Measurements from ENCODE around the gene KRT13.
A peak's percentile ranks its signal among the peaks of the same experiment; 100 is the strongest.

The KRT13 gene

GRCh38 chr17:41537614-41537954 is 32.2 kb upstream of the KRT13 start:
- no peak for DNase-seq

DNA sequence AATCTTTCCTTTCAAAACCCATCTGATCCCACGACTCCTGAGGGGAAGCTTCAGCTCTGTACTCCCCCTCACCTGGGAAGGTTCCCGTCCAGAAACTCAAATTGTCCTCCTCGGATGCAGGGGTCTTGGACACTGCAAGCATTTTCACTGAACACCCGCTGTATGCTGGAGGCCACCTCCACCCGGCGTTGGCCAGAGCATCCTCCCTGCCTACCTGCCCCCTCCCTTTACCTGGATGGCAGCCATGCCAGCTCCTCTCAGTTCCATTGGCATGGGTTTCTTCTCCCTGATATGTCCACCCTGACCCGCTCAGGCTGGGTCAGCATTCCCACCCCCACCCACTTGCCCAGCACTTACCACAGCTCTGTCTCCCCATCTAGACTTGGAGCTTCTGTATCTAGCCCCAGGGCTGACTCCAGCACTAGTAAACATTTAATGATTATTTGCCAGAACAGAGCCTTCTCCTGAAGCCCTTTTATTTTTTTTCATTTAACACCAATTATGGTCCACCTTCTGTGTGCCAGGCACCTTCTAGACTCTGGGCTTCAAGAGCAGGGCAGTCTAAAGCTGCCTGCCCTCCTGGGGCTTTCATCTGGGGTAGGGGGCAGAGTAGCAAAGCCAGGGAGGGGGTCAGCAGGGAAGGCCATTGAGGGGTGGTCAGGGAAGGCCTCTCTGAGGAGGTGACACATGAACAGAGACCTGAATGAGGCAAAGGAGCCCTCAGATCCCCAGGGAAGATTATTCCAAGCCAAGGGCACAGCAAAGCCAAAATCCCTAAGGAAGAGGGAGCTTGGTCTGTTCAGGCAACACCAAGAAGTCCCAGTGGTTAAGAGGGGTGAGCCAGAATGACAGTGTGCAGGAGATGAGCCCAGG is 31.6 kb upstream of the KRT13 start:
- no peak for DNase-seq

DNA sequence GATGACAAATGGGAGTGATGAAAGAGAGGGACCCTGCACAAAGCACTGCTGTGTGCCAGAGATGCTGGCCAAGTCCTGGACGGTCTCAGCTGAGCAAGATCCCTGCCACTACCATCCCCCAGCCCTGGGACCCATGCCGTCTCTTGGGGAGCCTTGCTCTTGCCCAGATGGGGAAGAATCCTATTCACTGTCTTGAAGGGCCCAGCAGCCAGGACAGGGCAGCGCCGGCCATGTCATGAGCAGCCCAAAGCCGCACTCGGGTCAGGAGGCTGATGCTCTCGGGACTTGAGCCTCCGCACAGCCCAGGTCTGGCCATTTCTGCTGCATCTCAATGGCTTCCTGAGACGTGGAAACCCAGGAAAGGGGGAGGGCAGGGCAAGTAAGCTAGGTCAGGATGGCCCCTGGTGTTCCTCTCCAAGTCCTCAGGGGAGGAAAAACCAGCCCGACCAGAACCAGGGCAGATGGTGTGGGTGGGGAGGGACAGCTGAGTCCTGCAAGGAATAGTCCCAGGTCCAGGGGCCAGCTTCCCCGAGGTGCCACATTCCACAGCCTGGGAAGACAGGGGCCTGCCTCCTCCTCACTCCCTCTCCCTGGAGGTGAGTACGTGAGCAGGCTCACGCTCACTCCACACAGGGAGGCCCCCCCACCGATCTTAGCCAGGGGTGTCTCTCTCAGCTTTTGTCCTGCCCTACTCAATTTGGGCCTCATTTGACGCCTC is 30.5 kb upstream of the KRT13 start:
- no peak for DNase-seq

DNA sequence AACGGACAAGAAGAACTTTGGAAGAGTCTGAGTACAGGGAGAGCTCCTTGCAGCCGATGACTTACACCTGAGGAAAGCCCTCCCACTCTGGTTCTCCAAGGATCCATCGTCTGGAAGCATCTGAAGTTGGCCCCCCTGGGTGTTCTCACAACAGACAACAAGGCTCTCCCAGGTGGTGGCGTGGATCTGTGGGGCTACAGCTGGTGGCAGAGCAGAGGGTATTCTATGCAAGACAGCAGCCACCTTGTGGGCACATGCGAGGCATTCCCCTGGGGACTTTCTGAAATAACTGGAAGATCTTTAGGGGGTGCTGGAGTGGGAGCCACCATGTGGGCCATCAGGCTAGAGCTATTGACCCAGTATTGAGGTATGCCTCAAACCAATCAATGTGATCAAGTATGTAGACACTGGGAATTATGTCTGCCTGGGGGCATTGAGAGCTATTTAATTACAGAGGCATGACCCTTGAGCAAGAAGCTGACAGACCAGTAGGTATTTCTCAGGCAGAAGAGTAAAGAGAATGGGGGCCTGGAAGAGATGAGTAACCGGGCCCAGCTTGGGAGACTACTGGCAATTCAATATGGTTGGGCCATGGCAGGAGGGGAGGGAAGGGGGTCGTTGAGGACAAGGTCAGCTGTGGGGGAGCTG is 29.6 kb upstream of the KRT13 start:
- DNase-seq = no peak

GRCh38 chr17:41533613-41534012 is 28.2 kb upstream of the KRT13 start:
- DNase-seq = no peak

GRCh38 chr17:41532947-41533570 is 27.6 kb upstream of the KRT13 start:
- DNase-seq = no peak

GRCh38 chr17:41531993-41532392 is 26.6 kb upstream of the KRT13 start:
- DNase-seq = no peak

DNA sequence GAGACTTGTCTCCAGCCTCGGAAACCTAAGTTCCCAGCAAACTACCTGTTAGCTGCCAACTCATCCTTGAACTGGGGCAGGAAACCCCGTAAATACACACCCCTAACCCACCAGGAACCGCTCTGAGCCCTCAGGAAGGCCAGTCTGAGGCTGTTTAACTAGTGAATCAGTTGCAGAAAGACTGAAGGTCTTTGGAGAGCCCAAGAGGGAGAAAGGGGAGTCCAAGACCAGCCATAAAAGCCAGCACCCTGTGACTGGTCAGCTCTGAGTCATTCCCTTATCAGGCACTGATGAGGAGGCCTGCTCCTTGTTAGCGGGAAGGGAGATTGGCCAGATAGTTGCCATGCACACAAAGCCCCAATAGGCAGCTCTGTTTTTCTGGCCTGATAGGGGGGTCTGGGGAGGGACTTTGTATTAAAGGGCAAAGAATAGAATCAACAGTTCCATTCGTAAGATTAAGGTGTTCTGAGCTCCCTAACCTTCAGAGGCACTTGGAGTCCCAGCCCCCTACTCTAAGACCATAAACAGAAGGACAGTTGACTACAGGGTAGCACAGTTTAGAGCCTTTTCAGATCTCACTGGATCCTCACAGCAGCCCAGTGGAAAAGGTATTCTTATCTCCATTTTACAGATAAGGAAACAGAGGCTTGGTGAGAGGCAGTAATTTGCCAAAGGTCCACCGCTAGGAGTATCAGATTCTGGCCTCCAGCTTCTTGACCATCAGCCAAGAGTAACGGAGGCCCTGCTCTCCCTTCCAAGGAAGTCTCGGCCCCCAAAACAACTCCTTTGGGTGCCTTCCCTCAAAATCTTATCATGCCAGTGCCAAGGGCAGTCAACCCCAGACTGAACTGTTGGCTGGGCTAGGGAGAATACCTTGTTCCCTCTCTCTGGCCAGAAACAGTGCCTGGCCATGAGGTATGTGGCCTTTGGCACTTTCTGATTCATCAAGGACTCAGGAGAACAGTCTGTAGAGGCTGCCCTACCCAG is 24.9 kb upstream of the KRT13 start:
- DNase-seq = no peak

DNA sequence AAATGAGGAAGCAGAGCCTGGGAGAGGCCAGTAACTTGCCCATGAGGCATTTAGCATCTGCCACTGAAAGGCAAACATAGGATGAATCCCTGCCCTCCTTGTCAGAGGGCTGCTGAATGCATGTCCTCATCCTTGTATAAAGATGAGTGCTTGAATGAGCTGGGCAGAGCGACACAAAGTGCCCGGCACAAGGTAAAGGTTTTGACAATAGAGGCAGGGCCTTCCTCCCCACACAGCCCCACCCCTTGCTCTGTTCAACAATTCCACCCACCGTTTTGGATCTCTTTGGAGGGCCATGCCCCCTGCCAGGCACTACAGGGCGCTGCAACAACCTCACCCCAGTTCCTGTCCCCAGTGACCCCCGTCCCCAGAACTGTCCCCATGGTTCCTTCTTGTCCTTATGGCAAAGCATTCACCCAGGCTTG is 24.1 kb upstream of the KRT13 start:
- no peak for DNase-seq

DNA sequence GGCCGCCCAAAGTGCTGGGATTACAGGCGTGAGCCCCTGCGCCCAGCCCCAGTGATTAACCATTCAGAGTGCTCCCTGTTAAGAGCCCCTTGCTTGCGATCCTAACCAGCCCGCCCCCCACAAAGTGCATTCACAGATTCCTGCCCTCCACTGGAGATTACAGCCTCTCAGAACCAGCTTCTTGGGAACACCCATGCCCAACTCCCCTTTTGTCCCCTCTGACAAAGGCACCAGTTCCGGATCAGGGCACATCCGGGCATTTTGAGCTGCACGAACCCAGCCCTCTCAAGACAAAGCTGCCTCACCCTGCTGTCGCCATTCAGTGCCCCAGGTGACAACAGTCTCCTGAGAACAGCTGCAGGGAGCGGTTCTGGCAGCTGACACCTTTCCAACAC is 23.5 kb upstream of the KRT13 start:
- no peak for DNase-seq

DNA sequence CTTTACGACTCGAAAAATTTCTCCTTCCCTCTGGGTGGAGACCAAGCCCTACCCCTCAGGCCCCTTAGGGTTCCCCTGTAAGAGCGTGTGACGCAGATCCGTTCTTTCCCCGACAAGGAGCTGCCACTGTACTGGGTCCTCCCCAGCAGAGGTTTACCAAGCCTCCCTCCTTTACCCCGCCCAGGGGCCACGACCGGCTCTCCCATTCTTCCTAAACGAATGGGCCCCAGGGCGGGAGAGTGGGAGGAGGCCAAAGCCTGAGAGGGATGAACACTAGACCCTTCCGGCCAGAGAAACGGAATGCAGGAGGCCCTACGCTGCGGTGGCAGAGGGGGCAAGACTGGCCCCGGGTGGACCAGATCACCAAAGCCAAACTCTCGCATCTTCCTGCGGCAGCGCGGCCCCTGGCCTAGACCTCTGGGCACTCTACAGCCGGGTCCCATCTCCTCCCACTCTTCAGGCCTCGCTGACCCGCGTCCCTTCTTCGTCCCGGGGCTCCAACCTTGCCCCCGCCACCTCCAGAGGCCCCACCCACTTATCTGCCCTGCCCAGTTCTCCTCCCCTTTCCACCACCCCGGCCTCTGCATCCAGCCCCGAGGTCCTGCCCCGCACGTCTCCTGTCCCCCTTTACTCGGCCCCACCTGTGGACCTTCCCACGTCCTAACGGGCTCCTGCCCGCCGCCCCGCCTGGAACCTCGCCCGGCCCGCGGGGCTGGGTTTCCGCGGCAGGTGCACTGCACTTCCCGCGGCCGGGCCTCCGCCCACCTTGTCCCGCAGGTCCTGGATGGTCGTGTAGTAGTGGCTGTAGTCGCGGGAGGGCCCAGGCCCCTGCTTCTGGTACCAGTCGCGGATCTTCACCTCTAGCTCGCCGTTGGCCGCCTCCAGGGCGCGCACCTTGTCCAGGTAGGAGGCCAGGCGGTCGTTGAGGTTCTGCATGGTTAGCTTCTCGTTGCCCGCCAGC is 21.9 kb upstream of the KRT13 start:
- peak in 1 of 2 experiments; percentile 26 for DNase-seq

- DNase-seq = no peak
Observed at GRCh38 chr17:41524261-41524660, 18.8 kb upstream of the KRT13 start.

DNA sequence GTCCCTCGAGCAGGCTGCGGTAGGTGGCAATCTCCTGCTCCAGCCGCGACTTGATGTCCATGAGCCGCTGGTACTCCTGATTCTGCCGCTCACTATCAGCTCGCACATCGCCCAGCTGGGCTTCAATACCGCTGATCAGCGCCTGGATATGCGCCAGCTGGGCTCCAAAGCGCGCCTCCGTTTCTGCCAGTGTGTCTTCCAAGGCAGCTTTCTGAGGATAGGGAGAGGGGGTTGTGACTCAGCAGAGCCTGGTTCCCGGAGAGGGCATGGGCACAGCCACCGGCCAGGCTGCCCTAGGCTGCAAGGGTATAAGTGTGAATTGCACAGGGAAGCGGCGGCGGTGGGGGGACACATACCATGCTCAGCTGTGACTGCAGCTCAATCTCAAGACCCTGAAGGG is 18.4 kb upstream of the KRT13 start:
- DNase-seq = no peak

- no peak for DNase-seq
Observed at GRCh38 chr17:41523225-41523593, 17.8 kb upstream of the KRT13 start.

DNA sequence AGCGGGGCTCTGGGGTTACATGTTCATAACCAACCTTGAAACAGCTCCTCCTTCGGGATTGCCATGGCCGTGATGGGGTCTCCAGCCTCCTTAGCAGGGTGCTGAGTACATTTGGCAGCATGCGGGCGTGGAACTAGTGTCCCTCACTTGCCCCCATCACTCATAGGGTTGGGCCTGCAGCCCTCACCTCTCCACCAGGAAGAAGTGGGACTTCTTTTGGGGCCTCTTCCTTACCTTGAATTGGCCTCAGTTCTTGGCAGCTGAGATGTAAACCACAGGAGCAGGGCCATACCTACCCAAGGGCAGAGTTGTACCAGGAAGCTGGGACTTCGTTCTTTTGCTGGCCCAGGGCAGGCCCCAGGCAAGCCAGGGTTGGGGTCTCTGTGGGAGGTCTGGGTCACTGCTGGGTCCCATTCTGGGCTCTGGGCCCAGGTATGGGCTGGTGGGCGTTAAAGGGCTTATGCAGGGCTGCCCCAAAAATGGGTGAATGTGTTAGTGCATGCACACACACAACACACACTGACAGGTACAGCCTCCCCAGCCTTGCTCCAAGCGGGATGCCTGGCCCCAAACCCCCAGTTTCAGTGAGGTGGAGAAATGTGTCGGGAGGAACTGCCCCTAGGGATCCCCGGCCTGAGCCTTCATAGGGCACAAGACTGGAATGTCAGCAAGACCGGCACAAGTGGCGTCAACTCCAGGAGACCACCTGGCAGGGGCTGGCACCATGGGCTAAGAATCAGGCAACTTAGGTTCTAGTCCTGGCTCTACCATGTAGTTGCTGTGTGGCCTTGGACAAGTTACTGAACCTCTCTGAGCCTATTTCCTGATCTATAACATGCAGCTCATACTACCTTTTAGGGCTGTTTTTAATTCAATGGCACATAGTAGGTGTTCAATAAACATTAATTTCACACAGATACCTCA is 17.2 kb upstream of the KRT13 start:
- no peak for DNase-seq

- DNase-seq = no peak
Observed at GRCh38 chr17:41521574-41522261, 16.3 kb upstream of the KRT13 start.

- no peak for DNase-seq
Observed at GRCh38 chr17:41520821-41521521, 15.6 kb upstream of the KRT13 start.

- DNase-seq = no peak
Observed at GRCh38 chr17:41519501-41520224, 14.3 kb upstream of the KRT13 start.
